Heart left ventricle (tissue), 13 donors: ENCODE data around the gene HDAC4.

Source experiments
- CTCF ChIP-seq, 12 donors: fragments of 200-600 bp; sonication (generic) in 4 of 12; IDR thresholded peaks; one replicate each; pipeline versions ENCODE4 v1.5.0 to v1.8.0; 2018 to 2022; ENCODE audit warnings: antibody characterized with exemption in 12 of 12, mild to moderate bottlenecking in 5 of 12
- POLR2A ChIP-seq, 2 donors: fragments of 450-650 bp; IDR thresholded peaks; one replicate each; pipeline ENCODE4 v1.6.1; 2017; ENCODE audit warnings: antibody characterized with exemption in 2 of 2, mild to moderate bottlenecking in 2 of 2, moderate library complexity in 2 of 2
- donor health status: ischemic (EF 13 %, LVEDD 7.1; RV severe dilation, severe dysfunction).
- donor health status: DM: no; HTN: yes; CAD: no.
- donor health status: DM: no; HTN: no; CAD: no.
- donor health status: ischemic (EF 25% LVEDD 6.9; RV normal size, moderate dysfunction).
- donor health status: ischemic (EF 25% LVEDD 5.7; RV mildly dilated, moderate dysfunction).
- donor health status: ischemic (EF 35%, LVEDD 5.7; RV mildly dilated, moderate dysfunction).
- donor health status: nonischemic (EF 11% LVEDD 7.7; RV severe dilation, severe dysfunction).
- donor health status: DM: yes; HTN: yes; CAD: no.
- donor health status: PGD.
- donor health status: ischemic (EF 29% LVEDD 5.4; RV normal size, mild dysfunction).
- donor health status: nonischemic (EF 23%, LVEDD 6.1; RV moderate dilation, normal function).

GRCh38 chr2:239388236-239389151 is 12.3 kb downstream of the HDAC4 start:
- TF ChIP-seq CTCF (IDR thresholded peaks at IDR 0.05) (no peak), POLR2A (IDR thresholded peaks at IDR 0.05) (no peak)
